Measurements from ENCODE around the gene TDRD9.
"Not testable (repeated sequence)": the region's sequence is repeated elsewhere in the genome, so short reads cannot be mapped to it uniquely, and the experiment has no call there.

TDRD9 gene

DNA sequence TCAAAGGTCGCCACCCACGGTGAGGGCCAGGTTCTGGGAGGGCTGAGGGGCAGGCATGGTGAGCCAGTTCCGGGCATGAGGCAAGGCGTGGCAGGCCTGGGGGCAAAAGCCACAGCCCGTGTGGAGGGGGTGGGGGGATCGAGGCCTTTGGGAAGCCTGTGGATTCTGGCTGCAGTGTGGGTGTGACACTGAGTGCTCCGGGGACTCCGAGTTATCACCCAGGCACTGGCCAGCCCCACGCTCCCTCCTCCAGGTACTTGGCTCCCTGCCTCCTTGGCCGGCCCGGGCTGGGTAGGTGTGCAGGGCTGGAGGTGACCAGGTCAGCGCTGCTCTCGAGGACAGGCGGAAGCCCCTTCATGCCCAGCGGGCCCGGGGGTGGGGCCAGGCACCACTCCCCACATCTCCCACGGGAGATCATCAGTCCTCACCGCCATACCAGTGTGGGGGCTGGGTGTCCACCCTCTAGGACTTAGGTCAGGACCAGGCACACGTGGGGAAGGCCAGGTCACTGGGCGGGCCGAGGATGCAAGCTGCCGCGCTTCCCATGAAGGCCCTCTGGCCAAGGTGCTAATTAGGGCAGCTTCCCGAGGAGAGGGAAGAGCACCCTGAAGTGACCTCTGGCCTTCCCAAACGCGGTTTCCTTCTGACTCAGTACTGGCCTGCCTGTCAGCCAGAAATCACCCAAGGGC lies 34.1 kb upstream of the TDRD9 start:
- no peak for DNase-seq

DNA sequence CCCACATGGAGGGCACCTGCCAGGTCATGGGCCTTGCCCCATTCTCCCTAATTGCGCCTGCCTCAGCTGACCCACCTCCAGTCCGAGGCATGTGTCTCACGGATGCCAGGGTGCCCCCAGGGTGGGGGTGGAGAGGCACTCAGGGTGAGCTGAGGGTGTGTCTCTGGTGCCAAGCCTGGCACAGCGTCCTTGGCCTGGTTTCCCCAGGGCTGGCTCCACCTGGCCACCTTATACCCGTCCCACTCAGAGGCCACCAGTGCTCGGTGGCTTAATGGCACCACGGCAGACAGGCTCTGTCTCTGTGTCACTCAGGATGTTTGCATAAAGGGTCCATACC lies 33.6 kb upstream of the TDRD9 start:
- no peak for DNase-seq

DNA sequence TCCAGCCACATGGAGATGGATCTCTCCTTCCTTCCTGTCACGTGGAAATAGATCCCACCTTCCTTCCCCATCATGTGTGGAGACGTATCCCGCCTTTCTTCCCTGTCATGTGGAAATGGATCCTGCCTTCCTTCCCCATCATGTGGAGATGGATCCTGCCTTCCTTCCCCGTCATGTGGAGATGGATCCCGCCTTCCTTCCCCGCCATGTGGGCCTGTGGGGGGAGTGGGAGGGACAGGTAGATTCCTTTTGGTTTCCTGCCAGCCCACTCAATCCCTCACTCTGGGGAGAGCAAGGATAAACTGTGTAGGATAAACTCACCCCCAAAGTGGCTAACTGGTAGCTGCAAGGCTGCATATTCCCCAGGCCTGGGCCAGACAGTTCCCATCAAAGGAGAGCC lies 31.7 kb upstream of the TDRD9 start:
- DNase-seq: no peak

DNA sequence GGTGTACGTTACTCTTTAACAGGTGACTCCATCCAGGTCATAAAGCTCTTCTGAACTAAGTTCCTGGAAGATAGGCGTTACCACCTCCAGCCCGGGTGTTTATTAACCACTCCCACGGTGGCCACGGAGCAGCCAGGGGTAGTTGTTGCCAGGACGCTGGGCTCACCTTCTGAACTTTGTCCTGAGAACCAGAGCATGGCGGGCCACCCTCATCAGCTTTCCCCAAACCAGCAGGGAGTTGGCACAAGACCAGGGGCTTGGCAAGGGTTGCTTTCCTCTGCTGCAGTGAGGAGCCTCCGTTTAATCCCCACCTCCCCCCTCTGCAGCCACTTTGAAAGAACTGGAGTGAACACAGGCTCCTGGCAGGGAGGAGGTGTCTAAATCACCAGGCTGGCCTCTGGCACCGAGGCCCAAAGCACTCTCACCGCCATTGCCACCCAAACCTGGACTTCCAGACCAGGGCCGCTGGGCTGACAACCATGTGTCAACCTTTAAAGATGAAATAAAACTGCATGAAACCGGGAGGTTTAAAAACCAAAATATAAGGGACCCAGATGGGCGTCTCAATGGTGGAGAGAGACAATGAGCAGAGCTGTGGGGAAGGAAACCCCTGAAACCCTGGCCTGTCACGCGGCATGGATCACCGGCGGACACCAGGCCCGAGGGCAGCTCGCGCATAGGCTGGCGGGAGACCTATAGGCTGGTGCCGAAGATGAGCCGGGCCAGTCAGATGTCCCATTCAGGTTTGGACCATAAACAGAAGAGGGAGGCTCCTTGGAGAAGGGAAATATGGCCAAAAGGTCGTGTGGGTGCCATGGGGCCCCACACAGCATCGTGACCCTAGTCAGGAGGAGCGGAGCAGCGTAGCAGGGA lies 30.9 kb upstream of the TDRD9 start:
- DNase-seq: no peak

DNA sequence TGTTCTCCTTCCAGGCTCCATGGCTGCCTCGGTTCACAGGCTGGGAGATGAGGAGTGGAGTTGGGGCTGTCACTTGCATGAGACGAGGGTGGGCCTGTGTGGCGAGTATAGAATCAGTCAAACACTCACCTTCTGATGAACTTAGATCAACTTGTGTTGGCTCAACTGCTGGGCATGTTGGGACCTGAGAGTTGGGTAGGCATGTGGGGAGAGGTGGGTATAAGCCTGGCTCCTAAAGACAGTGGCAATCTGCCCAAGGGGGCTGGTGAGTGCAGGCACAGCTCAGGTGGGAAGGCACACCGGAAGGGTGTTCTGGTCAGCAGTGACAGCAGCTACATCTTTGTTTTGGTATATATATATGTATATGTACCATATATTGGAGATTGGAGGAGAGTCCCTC lies 30.1 kb upstream of the TDRD9 start:
- no peak for DNase-seq

DNA sequence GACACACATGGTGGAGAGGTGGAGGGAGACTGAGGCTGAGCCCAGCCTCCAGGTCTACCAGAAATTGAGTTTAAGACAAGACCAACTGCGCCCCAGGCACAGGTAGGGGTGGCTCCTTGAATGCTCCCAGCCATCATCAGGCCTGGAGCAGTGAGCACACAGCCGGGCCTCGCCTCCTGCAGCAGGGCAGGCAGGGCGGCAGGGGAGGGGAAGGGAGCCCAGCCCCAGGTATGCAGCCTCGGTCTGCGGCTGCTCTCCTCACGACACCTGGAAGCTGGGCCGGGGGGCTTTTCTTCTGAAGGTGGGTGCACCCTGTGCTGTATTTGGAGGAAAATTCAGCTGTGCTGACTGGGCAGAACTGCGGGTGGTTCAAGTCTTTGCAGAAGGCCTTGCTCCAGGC lies 29.5 kb upstream of the TDRD9 start:
- DNase-seq: no peak

DNA sequence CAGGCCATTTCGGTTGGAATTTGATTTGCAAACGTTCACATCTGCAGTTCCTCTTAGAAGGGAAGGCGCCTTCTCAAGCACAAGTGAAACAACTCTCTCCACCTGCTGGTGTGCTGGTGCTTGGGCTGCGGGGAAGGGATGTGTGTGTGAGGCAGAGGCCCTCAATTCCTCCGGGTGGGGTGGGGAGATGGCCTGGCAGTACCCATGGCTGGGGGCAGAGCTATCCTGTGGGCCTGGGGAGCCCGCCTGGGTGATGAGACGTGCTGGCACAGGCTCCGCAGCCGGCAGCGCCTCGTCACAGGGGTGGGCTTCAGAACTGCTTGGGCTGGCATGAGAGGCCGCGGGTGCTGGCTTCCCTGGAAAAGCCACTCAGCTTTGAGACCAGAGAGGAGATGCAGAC lies 28.9 kb upstream of the TDRD9 start:
- DNase-seq: no peak

DNA sequence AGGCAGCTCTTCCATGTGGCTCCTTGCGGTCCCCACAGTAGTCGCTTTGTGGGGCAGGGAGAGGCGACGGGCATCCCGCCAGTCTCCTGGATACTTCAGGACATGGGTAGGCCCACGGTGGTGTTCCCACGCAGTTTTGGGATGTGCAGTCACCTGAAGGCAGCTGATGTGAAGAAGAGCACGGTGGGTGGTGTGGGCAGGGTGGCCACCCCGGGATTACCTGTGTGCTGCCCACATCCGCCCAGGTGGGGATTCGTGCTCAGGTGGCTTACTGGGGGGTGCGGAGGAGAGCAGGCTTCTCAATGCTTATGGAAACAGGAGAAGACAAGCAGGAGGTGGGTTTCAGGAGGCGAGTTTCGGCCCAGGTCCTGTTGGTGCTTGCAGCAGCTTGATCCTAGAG lies 28.4 kb upstream of the TDRD9 start:
- no peak for DNase-seq

DNA sequence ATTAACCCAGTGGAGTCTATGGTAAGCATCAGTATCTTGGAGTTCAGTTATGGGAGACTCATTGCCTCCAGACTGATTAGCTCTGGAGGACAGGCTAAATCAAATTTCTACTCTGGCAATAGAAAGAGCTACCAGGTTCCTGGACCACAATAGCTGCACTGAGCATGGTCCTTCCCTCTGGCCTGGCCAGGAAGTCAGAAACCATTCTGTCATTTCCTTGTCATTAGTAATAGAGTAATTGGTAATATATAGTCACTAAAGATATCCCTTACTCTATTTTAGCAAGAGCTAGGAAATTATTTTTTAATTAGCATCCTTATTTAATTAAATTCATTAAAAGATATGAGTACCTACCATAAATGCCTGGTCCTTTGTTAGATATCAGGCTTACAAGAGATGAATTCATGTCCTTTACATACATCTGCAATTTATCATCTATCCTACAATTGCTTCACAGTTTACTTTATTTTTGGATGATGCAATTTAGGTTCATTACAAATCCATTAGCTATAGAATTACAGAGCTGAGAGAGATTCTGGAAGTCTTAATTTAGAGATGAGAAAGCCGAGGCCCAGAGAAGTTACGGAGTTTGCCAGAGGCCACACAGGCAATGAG lies 23.7 kb upstream of the TDRD9 start:
- no peak for DNase-seq

DNA sequence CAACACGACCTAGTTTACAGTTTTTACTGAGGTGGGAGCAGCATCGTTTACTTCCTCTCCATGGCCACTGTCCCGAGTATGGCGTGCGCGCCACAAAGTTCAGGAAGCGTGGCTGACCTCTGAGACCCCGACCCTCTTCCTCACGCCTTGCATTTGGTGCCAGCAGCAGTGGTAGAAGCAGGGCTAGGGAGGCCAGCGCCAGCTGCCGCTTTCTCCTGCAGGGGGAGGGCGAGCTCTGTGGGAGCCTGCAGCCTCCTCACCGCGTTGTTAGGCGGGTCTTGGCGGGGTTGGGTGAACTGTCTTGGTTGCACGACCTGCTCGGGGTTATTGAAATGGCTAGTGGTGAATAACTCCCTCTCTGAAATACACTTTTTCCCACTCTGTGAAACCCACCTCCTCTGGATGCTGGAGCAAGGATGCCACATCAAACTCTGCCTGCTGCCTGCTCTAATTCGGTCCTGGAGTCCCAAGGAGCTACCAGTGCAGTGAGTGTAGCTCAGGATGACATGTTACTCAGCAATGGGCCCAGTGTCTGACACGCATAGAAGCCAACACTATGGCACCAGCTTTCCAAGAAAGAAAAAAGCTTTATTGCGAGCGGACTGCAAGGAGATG lies 22.3 kb upstream of the TDRD9 start:
- no peak for DNase-seq

DNA sequence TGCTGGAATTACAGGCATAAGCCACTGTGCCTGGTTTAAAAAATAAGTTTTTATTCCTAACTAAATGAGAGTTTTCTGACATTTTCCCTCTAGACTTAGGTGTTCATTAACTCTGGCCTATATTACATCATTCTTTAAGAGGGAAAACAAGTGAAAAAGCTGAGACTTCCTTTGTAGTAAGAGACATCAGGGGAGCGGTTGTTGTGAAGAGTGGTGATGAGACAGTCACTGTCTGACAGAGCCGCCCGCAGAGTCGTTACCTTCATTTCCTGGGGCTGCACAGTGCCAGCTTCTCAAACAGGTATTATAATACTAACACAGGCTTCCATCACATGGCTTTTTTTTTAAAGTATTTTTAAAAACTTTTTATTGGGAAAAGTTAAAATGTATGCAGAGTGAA lies 19.7 kb upstream of the TDRD9 start:
- no peak for DNase-seq

DNA sequence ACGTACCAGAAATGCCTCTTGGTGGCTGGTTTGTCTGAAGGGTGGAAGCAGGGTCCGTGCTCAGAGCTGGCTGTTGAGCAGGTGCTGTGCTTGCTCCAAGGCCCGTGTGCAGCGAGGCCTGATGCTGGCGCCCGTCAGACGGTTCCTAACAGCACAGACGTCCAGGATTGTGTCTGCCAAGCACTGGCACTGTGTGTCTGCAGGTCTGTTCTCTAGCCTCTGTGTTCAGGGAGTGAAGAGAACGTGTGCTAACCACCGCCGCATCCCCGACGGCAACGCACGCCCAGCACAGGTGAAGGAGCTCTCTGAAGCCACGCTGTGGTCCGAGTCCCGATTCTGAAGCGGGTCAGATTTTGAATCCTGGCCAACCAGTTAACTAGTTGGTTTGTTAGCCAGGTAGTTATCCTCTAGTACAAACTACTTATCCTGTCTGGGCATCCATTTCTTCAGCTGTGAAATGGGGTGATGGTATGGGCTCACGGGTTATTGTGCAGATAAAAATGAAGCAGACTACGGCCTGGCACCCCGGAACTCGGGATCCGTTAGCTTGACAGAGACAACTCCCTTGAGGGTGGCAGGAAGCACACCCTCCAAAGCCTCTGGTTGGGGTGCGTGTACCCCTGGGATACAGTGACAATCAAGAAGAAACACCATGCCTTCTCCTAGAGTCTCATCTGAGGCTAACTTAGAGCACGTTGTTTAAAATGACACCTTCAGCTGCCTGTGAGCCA lies 18.6 kb upstream of the TDRD9 start:
- DNase-seq: peak; percentile 45

DNA sequence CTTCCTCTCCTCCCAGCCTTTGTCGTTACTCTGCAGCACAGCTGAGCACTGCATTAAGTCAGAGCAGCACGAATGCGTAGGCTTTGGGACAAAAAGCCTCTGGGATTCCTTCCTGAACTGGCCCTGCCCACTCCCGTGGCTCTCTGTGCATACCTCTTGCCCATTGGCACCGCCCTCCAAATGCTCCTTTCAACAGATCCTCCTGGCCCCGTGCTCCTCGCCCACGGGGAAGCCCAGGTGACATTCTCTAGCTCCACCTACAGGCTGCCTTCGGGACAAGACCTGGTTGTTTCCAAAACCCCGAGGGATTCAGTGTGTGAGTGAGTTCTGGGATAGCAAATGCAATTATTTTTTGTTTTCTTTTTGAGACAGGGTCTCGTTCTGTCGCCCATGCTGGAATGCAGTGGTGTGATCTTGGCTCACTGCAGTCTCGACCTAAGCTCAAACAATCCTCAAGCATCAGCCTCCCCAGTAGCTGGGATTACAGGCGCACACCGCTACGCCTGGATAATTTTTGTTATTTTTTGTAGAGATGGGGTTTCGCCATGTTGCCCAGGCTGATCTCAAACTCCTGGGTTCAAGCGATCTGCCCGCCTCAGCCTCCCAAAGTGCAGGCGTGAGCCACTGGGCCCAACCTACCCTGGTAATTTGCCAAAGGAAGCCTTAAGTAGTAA lies 17.9 kb upstream of the TDRD9 start:
- peak; percentile 98 for DNase-seq

DNA sequence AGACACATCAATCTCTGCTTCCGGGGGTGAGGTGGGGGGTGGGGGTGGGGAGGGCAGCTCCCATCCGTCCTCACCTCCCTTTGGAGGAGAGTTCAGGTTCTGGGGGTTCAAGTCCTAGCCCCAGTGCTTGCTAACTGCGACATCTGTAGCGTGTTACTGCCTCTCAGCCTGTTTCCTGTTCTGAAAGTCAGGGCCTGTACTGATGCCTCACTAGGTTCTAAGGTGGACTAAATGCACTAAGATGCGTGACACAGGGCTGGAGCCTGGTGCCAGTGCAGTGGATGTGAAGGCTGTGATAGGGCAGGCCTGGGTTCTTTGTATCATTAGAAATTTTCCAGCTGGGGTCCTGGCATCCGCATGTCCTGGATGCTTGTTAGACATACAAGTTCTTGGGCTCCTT lies 17.3 kb upstream of the TDRD9 start:
- no peak for DNase-seq

DNA sequence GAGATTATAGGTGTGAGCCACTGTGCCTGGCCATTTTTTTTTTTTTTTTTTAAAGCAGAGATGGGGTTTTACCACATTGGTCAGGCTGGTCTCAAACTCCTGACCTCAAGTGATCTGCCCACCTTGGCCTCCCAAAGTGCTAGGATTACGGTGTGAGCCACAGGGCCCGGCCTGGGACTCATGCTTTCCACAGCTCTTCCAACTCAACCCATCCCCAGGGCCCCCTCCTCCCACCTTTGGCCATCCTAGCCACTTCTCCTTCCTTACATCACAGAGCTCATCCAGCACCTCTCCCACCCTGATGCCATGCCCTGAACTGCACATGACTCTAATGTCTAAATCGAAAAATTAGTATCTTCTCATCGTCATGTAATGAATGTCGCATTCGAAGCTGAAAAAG lies 12.6 kb upstream of the TDRD9 start:
- DNase-seq: no peak

DNA sequence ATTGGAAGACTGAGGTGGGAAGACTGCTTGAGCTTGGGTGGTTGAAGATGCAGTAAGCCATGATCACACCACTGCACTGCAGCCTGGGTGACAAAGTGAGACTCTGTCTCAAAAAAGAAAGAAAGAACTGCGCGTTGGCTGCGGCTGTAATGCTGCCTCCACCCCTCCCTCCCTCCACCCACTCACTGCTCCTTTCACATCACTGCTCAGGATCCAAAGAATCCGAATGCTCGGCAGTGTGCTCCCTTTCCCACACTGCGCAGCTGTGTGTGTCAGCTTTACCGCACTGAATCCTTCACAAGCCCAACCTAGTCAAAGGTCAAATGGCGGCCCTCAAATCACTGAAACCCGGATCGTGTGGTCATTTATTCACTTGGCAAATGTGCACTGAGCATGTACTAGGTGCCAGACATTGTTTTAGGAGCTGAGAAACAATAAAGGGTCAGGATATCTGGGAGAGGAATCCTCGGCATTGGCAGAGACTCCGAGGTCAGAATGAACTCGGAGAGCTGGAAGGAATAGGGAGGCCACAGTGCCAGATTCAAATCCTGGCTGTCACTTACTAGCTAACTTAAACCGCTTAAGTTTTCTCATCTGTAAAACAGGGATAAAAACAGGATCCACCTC lies 11.5 kb upstream of the TDRD9 start:
- no peak for DNase-seq

DNA sequence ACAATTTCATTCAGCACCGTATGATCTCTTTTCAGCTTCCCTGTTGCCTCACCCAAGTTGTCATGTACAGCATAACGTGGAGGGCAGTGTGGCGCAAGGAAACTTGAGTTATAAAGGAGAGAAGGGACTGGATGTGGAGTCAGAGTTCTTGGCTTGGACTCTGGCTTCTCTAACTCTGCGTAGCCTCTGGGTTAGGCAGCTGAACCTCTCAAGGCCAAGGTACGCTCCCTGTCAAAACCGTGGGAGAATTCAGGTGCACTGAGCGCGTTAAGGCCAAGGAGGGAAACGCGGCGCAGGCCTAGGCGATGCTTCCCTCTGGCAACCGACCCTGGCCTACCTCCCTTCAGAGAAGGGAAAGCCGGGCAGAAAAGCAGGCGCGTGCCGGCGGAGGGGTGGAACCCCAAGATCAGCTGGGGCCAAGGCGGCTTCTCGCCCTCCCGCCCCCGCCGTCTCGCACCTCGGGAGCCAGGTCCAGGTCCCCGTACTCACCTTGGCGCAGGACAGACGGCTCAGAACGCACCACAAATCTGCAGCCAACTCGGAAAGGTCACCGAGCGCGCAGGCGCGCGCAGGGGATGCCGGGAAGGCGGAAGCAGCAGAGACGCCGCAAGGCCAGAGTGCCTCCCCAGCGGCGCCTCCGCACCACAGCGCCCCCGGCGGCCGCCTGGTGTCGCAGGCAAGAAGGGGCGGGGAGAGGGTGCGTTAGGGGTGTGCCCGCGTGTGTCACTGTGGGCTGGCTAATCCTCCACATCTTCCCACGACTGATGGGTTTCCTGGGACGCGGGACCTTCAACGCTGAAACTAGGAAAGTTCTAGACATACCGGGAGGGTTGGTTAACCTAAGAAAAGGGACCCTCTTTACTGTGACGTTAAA lies 7.0 kb upstream of the TDRD9 start:
- DNase-seq: peak; percentile 96

DNA sequence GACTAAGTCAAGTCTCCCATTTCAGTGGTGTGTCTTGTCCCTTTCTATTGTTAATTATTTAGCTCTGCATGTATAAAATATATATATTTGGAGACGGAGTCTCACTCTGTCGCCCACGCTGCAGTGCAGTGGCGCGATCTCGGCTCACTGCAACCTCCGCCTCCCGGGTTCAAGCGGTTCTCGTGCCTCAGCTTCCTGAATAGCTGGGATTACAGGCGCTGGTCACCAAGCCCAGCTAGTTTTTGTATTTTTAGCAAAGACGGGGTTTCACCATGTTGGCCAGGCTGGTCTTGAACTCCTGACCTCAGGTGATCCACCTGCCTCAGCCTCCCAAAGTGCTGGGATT lies 6.4 kb upstream of the TDRD9 start:
- not testable (repeated sequence) for DNase-seq

DNA sequence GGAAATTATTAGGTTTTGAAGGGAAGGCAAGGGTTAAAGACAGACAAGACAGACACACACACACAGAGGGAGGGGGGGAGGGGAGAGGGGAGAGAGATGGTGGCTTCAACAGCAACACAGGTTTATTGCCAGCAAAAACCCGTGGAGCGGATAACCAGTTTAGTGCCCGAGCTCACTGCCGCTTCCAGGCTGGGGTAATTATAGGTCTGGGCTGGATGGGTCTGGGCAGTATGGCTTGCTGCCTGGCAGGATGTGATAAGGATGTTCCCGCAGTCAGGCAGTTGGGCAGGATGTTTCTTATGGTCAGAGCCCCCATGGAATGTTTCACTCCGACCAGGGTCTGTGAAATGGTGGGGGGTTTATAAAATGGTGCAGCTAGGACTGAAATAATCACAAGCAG lies 4.4 kb upstream of the TDRD9 start:
- no peak for DNase-seq

DNA sequence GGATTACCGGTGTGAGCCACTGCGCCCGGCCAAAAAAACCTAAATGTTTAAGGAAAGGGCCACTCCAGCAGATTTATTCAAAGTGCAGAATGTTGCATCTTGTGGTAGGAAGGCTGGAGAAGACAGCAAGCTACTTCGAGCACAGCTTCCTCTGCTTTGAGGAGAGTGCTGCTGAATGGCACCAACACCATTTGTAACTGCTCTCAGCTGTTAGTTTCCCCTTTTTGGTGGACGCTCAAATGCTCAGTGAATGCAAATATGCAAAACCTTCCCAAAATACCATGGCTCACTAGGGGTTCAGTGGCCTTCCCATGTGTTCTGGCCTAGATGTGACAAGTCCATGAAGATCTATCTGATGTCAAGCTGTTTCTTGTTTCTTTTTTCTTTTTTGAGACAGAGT lies 2.9 kb upstream of the TDRD9 start:
- DNase-seq: no peak

DNA sequence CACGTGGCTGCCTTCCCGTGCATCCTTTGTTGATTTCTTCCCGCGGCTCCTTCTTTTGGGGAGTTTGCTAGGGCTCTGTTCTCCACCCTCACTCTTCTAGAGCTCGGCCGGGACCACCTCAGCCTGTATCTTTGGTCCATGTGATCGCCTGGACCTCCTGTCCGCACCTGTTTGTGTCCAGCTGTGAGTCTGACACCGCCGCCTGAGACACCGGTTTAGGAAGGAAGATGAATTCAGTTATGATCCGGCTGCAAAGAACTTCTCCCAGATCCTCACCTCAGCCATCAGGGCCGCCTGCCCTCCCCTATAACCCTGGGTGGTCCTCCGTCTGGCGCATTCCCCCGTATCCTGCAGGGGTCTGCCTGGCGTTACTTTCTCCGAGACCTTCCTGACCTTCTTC lies 690 bp upstream of the TDRD9 start:
- DNase-seq: no peak
